ENCODE measurements around the gene NT5C.

NT5C gene

GRCh38 chr17:75093548-75094158 lies 37.9 kb downstream of the NT5C start:
- no peak for DNase-seq (ENCODE audit: low read depth in 2 of 2)

- no peak for DNase-seq (ENCODE audit: low read depth in 2 of 2)
Measured at GRCh38 chr17:75091855-75092327, 39.7 kb downstream of the NT5C start.

GRCh38 chr17:75090871-75091854 lies 40.4 kb downstream of the NT5C start:
- no peak for DNase-seq (ENCODE audit: low read depth in 2 of 2)

GRCh38 chr17:75088465-75089417 lies 42.8 kb downstream of the NT5C start:
- DNase-seq (ENCODE audit: low read depth in 2 of 2) = no peak

DNA sequence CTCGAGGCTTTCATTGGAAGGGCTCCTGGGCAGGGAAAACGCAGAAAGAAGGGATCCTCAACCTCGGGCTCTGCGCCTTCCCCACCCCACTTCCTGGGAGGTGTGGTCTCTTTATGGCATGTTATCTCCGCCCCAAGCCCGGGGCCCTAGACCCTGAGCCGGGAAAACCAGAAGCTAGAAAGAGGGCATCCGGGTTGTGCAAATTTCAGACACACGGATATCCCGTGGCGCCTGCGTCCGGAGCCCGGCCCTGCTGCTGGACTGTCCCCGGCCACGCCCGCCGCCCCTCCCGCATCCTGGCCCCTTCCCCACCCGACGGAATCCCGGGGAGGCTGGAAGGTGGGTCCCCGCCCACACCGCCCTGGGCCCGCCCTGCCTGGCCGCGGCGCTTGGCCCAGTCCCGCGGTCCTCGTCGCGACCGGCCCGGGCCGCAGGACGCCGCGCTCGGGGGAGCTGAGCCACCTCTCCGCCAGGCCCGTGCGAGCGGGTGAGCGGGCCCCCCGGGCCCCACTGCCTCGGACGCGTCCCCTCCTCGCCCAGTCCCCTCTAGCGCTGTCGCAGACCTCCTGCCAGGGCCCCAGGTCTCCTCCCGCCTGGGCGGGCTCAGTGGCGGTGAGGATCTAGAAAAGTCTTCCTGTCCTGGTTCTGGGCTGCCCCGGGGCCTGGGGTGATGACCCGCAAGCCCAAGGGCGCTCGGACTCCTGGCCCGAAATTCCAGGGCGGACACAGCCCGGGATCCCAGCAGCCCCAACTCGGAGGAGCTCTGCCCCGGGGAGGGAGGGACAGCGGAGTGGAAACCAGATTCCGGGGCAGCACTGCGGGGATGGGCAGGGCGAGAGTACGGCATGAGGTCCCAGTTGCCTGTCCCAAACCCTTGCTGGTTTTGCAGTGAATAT lies 43.7 kb downstream of the NT5C start, which contains the start of gene SLC16A5:
TSS of gene SLC16A5 (plus strand) at position 397 of the 896 bp plus-strand sequence. CDS start 5,683 bp downstream, outside the sequence.
- no peak for DNase-seq (ENCODE audit: low read depth in 2 of 2)

- DNase-seq (ENCODE audit: low read depth in 2 of 2) = no peak
Measured at GRCh38 chr17:75087182-75087557, 44.4 kb downstream of the NT5C start.

DNA sequence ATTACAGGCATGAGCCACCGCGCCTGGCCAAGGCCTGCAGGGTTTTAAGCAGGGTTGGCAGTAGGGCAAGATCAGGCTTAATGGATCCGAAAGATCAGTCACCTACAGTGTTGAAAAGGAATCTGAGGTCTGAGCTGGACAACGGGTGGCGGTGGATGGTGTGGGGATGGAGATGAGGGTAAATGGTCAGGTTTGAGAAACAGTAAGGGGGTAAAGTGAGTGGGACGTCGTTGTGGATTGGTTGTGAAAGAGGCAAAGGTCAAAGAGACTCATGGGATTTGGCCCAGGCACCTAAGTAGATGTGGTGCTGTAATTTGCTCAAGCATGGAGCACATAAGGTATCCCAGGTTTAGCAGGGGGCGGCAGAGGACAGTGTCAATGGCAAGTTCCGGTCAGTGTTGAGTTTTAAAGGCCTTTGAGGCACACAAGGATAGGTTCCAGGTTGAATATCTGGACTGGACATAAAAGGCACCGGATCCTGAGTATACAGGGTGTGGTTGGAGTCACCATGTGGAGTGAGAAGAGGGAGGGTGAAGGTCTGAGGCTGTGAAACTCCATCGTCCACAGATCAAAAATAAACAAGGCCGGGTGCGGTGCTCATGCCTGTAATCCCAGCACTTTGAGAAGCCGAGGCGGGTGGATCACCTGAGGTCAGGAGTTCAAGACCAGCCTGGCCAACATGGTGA lies 44.9 kb downstream of the NT5C start:
- DNase-seq (ENCODE audit: low read depth in 2 of 2) = no peak

- DNase-seq (ENCODE audit: low read depth in 2 of 2) = no peak
Measured at GRCh38 chr17:75084039-75084660, 47.4 kb downstream of the NT5C start.

DNA sequence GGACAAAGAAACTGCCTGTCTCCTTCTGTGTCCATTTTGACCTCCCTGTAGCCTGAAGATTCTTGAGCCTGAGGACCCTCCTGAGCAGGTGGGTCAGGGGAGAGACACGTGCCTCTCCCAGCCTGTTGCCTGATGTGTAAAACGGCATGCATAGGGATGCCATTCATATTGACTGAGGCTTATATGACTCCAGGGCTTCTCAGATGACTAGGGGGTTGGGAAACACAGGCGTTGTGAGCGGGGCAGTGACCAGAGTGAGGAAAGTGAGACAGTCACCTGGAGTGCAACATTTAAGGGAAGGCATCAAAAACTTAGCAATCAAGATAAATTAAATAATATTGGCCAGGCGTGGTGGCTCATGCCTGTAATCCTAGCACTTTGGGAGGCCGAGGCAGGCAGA lies 48.9 kb downstream of the NT5C start:
- DNase-seq (ENCODE audit: low read depth in 2 of 2) = no peak

GRCh38 chr17:75081611-75082540 lies 49.7 kb downstream of the NT5C start:
- DNase-seq (ENCODE audit: low read depth in 2 of 2) = no peak
